NCI-H345 treated with DMSO at 0.1 percent for 48 hours (cell line): Measurements from ENCODE around the gene MAP6D1.

Source experiments
- DNase-seq: peaks from one replicate; lab custom pipeline; 2025; ENCODE audit not compliant: unreplicated experiment; lab: John Stamatoyannopoulos, UW

MAP6D1 gene

DNA sequence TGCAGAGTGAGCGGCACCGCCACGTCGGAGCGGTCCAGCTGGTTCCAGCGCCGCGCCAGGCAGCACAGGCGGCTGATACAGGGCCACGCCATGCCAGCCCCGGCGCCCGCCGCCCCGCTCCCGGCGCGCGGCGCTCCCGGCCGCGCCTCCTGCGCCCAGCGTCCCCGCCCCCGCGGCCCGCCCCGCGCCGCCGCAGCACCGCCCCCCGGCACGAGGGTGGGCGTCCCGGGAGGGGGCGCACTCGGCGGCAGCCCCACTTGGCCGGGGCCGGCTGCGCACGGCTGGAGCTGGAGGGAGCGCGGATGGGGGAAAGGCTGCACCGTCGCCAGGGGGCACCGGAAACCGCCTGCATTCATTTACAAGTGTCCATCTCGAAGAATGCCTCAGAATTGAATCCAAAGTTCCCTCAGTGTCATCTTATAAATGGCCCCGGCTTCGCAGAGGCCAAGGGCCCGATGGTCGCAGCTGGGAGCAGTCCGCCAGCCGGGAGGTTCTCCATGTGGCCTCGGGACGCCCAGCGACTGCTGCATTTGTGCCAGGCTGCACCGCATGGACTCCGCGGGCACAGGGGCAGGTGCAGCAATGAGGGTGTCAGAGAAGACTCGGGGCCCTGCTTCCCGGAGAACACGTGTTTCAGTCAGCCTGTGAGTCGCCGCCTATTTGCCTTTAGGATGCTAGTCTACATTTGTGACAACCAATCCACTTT lies at the start of gene MAP6D1:
MAP6D1 (minus strand) TSS at position 122 of the 706 bp plus-strand sequence; CDS start at position 92, 30 bp downstream.
- DNase-seq: peak; percentile 77

DNA sequence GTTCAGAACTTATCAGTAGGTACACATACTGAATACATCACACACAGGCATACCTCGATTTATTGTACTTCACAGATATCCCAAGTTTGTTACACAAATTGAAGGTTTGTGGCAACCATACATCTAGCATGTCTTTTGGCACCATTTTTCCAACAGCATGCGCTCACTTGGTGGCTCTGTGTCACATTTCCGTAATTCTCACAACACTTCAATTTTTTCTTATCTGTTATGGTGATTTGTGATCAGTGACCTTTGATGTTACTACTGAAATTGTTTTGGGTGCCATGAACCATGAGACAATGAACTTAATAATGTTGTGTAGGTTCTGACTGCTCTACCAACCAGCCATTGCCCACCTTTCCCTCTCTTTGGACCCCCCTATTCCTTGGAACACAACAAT lies 48.5 kb upstream of the MAP6D1 start:
- no peak for DNase-seq

DNA sequence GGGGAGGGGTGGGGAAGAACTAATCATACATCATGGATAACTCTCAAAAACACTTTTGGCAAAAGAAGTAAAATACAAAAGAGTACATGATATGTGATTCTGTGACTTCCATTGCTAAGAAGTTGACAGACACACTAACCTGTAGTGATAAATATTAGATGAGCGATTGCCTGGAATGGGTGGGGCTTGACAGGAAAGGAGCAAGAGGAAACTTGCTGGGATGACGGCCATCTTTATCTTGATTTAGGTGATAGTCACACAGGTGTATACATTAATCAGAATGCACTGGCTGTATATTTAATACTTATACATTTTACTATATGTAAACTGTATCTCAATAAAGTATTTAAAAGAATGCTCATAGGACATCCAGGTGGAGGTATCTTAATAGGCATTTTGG lies 46.2 kb upstream of the MAP6D1 start:
- no peak for DNase-seq

DNA sequence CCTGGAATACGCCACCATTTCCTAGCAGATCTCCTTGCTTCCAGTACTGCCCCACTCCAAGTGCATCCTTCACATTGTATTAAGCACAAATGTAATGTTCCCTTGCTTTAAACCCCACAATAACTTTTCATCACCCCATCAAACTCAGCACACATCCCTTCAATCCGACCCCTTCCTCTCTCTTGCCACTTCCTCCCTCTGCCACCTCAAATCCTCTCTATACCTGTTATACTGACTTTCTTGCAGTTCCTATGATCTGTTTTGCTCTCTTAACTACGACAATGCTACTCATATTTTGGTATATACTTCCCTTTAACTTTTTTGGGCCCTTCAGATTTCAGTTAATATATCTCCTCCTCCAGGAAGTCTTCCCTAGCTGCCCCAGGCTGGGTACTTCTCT lies 45.2 kb upstream of the MAP6D1 start:
- no peak for DNase-seq

GRCh38 chr3:183868796-183869195 lies 43.4 kb upstream of the MAP6D1 start:
- DNase-seq: no peak

GRCh38 chr3:183862610-183863009 lies 37.2 kb upstream of the MAP6D1 start:
- DNase-seq: no peak

DNA sequence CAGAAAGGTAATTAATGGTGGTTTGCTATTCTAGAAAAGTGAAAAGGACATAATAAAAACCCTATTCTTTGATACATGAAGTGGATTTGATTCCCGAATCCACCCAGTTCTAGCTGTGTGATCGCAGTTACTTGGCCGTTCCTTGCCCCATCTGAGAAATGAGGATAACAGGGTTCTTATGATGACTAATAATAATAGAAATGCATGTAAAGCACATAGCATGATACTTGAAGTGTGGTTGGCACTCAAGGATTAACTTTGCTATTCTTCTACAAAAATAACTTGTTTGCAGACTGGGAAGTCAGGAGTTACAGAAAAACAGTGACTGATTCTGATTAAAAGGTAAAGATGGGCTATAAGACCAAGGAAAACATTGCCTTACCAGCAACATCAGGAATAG lies 32.5 kb upstream of the MAP6D1 start:
- no peak for DNase-seq

DNA sequence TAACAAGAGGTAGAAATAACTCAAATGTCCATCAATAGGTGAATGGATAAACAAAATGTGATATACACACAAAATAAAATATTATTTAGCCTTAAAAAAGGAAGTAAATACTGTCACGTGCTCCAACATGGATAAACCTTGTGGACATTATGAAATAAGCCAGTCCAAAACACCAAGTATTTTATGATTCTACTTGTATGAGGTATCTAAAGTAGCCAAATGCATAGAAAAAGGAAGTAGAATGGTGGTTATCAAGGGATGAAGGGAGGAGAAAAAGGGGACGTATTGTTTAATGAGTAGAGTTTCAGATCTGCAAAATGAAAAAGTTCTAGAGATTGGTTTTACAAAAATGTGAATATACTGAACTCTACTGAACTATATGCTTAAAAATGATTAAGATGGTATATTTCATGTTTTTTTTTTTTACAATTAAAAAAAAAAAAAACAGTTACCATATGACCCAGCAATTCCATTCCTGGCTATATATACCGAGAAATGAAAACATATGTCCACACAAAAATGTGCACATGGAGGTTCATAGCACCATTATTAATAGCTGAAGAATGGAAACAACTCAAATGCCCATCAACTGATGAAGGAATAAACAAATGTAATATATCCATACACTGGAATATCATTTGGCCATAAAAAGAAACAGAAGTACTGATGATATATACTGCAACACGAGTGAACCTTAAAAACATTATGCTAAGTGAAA lies 29.1 kb upstream of the MAP6D1 start:
- no peak for DNase-seq

DNA sequence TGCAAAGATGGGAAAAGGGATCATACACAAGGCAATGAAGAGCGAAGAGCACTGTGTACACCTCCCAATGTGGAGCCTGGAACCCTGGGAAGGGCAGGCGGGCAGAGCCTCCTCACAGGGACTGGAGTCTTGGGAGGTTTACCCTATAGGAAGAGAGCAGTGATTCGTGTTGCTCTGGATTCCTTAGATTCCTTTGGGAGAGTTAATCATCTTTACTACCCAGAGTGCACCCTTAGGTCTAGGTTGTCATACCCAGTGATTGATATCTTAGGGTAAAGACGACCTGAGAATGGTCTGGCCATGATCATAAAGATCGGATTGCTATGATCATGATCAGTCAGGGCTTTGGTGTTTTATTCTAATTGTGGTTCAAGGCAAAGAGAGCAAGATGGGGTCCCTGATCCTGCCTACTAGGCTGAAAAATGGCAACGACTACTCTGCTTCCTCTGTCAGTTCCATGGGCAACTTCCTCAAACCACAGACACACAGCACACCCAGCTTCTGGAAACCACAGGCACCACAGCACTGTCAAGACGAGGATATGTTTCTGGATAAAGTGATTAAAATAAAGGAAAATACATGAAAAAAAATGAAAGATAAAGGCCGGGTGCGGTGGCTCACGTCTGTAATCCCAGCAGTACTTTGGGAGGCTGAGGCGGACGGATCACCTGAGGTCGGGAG lies 20.4 kb upstream of the MAP6D1 start:
- no peak for DNase-seq

- DNase-seq: no peak
These were observed 19.7 kb upstream of the MAP6D1 start for GRCh38 chr3:183845090-183845489.

GRCh38 chr3:183844606-183845005 lies 19.2 kb upstream of the MAP6D1 start:
- DNase-seq: no peak

GRCh38 chr3:183839751-183840150 lies 14.4 kb upstream of the MAP6D1 start:
- DNase-seq: no peak

- no peak for DNase-seq
These were observed 12.5 kb upstream of the MAP6D1 start for GRCh38 chr3:183837894-183838293.

DNA sequence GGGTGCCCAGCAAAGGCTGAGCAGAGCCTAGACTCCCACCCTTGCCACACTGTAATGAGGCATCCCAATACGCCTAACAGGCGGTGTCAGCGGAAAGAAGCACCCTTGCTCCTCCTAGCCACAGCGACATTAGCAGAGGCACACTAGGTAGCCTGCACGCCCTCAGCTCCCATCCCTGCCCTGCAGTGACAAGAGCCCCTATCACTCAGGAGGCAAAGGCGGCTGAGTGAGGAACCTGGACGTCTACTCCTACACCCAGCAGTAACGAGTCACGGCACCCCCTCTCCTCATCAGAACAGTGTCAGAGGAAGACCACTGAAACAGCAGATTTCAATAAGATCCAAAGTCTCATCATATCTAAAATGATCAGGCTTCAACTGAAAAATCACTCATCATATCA lies 12.0 kb upstream of the MAP6D1 start:
- no peak for DNase-seq

GRCh38 chr3:183833516-183833915 lies 8.1 kb upstream of the MAP6D1 start:
- DNase-seq: no peak

GRCh38 chr3:183830187-183830586 lies 4.8 kb upstream of the MAP6D1 start:
- DNase-seq: no peak

- DNase-seq: no peak
These were observed 4.1 kb upstream of the MAP6D1 start for GRCh38 chr3:183829466-183829865.

DNA sequence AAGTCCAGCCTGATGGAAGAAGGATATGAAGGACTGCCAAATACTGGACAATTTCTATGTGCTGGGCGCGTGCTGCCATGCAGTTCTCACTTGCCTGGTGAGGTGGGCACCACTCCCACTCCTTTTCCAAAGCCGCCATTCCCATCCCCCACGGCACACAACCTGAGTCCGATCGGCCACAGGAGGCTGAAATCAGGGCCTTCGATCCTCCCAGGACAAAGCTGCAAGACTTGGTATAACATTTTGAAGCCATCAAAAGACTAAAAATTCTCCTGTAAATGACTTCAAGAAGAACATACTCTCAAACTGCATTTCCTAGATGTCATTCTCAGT lies 3.1 kb upstream of the MAP6D1 start:
- DNase-seq: no peak

GRCh38 chr3:183827809-183828537 lies 2.6 kb upstream of the MAP6D1 start:
- DNase-seq: no peak

DNA sequence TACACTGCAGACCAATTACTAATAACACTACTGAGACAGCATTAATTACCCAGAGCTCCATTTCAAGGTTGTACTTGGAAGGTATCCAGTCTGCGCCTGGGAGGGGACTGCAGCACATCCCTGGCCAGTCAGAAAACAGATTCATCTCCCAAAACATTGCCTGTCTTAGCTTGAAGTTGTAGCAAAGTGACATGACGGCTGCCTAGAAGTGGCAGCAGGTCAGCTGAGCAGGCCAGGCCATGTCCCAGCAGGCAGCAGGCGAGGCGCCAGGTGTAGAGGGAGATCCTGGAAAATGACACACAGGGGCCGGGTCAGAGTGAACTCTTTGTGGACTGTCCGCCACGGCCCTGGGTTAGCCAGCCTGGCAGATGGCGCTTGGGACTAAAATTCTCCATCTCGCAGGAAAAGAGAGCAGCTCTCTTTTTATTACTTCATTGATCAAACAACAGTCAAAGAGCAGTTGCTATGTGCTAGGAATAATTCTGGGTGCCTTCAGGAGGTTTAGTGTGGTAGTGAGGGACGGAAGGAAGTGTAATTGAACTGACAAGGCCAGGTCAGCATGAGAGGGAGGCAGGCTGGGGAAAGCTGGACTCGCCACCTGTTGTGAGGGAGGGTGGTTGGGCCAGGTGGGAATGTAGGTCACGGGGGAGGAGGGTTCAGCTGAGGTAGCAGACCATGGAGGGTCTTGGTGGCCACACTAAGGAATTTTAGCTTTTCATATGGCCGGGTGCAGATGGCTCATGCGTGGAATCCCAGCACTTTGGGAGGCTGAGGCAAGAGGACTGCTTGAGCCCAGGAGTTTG lies 1.3 kb upstream of the MAP6D1 start:
- DNase-seq: no peak
